GM12878 (cell line): ENCODE results near the gene CYB5RL. TPM values are rescaled to one million over a fixed set of nuclear protein-coding genes. Genes with fewer than 3 reads are reported as not detected.

Experiments
- ATAC-seq: fragments of 200-7000 bp; cut with Tn5 transposase; 3 replicates; pipeline ENCODE4 v1.9.1; 2020; ENCODE audit warnings: mild to moderate bottlenecking, moderate library complexity
- BruUV-seq: library from RNA; stranded (reverse); fragments of 400-500 nt; replicated peaks from 2 replicates; lab custom pipeline; 2021; lab: Mats Ljungman, UMichigan
- CTCF ChIA-PET: fragments of 300-600 bp; sonication (Branson Sonifier 250); formaldehyde crosslinking; extraction: SDS; loops from one replicate; lab custom pipeline; 2021; ENCODE audit warnings: inconsistent platforms; lab: Yijun Ruan, JAX
- POLR2A ChIA-PET: fragments of 350-600 bp; formaldehyde crosslinking; extraction: SDS; loops from one replicate; lab custom pipeline; 2021; ENCODE audit warnings: inconsistent platforms; lab: Charles Lee
- RAD21 ChIA-PET: fragments of 300-600 bp; sonication (Branson Sonifier 250); formaldehyde crosslinking; loops from one replicate; lab custom pipeline; 2023; ENCODE audit warnings: antibody characterized with exemption; ENCODE audit not compliant: unreplicated experiment; lab: Charles Lee
- SMC1A ChIA-PET: fragments of 300-600 bp; sonication (Branson Sonifier 250); formaldehyde crosslinking; loops from one replicate; lab custom pipeline; 2023; ENCODE audit not compliant: unreplicated experiment, uncharacterized antibody; lab: Charles Lee
- DNase-seq: peaks from one replicate; pipeline ENCODE4 v3.0.0-alpha.2; 2011; ENCODE audit warnings: low read depth, low spot score
- FAIRE-seq: peaks from 3 replicates; lab custom pipeline; 2011; peaks lifted over from hg19 to GRCh38; lab: Jason Lieb, UNC
- H2AFZ ChIP-seq: 2 replicates; pipeline ENCODE4 v1.6.0; 2011; ENCODE audit warnings: low read depth, low read length, control low read depth; ENCODE audit not compliant: control insufficient read depth
- H3K27ac ChIP-seq: 2 replicates; pipeline ENCODE4 v1.5.1; 2011; ENCODE audit warnings: control low read depth; ENCODE audit not compliant: control insufficient read depth, insufficient read depth
- H3K27me3 ChIP-seq, 2 experiments: replicated peaks in 1 of 2; 2 replicates each; pipeline versions ENCODE4 v1.6.0 to v1.6.1; 2011; ENCODE audit warnings: low read length in 1 of 2; ENCODE audit not compliant: control insufficient read depth in 2 of 2, insufficient read depth in 2 of 2
- H3K36me3 ChIP-seq, 2 experiments: 2 replicates each; pipeline ENCODE4 v1.5.1; 2011; ENCODE audit warnings: low read length in 1 of 2; ENCODE audit not compliant: control insufficient read depth in 2 of 2, insufficient read depth in 2 of 2
- H3K4me1 ChIP-seq: 2 replicates; pipeline ENCODE4 v1.6.1; 2011; ENCODE audit warnings: mild to moderate bottlenecking, low read length, moderate library complexity, mixed read lengths; ENCODE audit not compliant: control insufficient read depth, insufficient read depth
- H3K4me2 ChIP-seq: 2 replicates; pipeline ENCODE4 v1.6.0; 2011; ENCODE audit warnings: control low read depth; ENCODE audit not compliant: control insufficient read depth, insufficient read depth
- H3K4me3 ChIP-seq: fragments of 200-600 bp; sonication (generic); 2 replicates; pipeline ENCODE4 v1.5.1; 2016
- H3K79me2 ChIP-seq: 2 replicates; pipeline ENCODE4 v1.6.0; 2011; ENCODE audit warnings: low read length; ENCODE audit not compliant: control insufficient read depth, insufficient read depth
- H3K9ac ChIP-seq: 2 replicates; pipeline ENCODE4 v1.8.0; 2011; ENCODE audit warnings: low read length, control low read depth, mixed read lengths; ENCODE audit not compliant: control insufficient read depth, insufficient read depth
- H3K9me3 ChIP-seq: replicated peaks from 3 replicates; pipeline ENCODE4 v1.5.1; 2011; ENCODE audit warnings: mild to moderate bottlenecking, low read length; ENCODE audit not compliant: control insufficient read depth, insufficient read depth
- H4K20me1 ChIP-seq: 2 replicates; pipeline ENCODE4 v1.6.0; 2011; ENCODE audit not compliant: control insufficient read depth, insufficient read depth
- CBX5 ChIP-seq: sonication (generic); IDR thresholded peaks from 2 replicates; pipeline ENCODE4 v1.6.1; 2016; ENCODE audit warnings: low read depth, moderate library complexity, mild to moderate bottlenecking, inconsistent platforms
- DPF2 ChIP-seq: fragments of 450-650 bp; IDR thresholded peaks from 2 replicates; pipeline ENCODE4 v1.6.1; 2017; ENCODE audit warnings: mild to moderate bottlenecking
- ELK1 ChIP-seq: IDR thresholded peaks from 2 replicates; pipeline ENCODE4 v1.6.1; 2012; ENCODE audit warnings: low read depth, low read length, improper control_type of control experiment
- EZH2 ChIP-seq: IDR thresholded peaks from 2 replicates; pipeline ENCODE4 v1.6.1; 2012; ENCODE audit warnings: low read depth, mild to moderate bottlenecking, control low read depth, inconsistent platforms, low read length, borderline replicate concordance; ENCODE audit not compliant: control insufficient read depth
- IRF3 ChIP-seq: fragments of 450-650 bp; IDR thresholded peaks from 2 replicates; pipeline ENCODE4 v1.6.1; 2014; ENCODE audit warnings: mild to moderate bottlenecking
- SUPT20H ChIP-seq: IDR thresholded peaks from 2 replicates; pipeline ENCODE4 v1.6.1; 2011; ENCODE audit warnings: low read depth, mild to moderate bottlenecking, low read length, moderate library complexity, borderline replicate concordance; ENCODE audit not compliant: control insufficient read depth
- ZZZ3 ChIP-seq: IDR thresholded peaks from 2 replicates; pipeline ENCODE4 v1.6.1; 2011; ENCODE audit warnings: low read depth; ENCODE audit not compliant: control insufficient read depth, insufficient read length
- WGBS: methylation state at CpG from one replicate; pipeline ENCODE4 v1.1.6; 2016; ENCODE audit warnings: low lambda C conversion rate; ENCODE audit not compliant: insufficient replicate concordance, insufficient coverage; ENCODE audit errors: missing lambda C conversion rate; 5-methylcytosine and 5-hydroxymethylcytosine counted together
- in situ Hi-C: fragments of 300-500 bp; cut with MboI; formaldehyde crosslinking; loops from 9 replicates; pipeline ENCODE4 v1.14.3; 2018; ENCODE audit warnings: mixed read lengths
- intact Hi-C: fragments of 100-400 bp; cut with micrococcal nuclease; formaldehyde crosslinking; loops from one replicate; pipeline ENCODE4 v1.14.2; 2022; ENCODE audit not compliant: unreplicated experiment
- polyA plus RNA-seq, 11 experiments: library from polyadenylated mRNA; depleted of rRNA in 4 of 11; unstranded in 6 of 11; stranded (reverse) in 5 of 11; fragments of >200 nt; fragmentation: Nextera tagmentation in 4 of 11; fragmentation: Illumina TruSeq in 1 of 11; extraction: Ambion mirVana in 4 of 11; extraction: Trizol in 1 of 11; gene quantifications; 1 replicate in 1 of 11; 2 replicates in 10 of 11; pipeline versions ENCODE4 v1.2.1 to v1.2.3, GENCODE V29; 2011 to 2016; ENCODE audit warnings: inconsistent platforms in 2 of 11, missing spikeins in 2 of 11, low read depth in 1 of 11
- total RNA-seq, 4 experiments: library from RNA; depleted of rRNA in 3 of 4; stranded (reverse); fragments of >200 nt in 3 of 4; fragmentation: Illumina TruSeq in 1 of 4; extraction: Trizol in 1 of 4; gene quantifications; 2 replicates each; pipeline versions ENCODE4 v1.2.1 to v1.2.3, GENCODE V29; 2013 to 2021
- TF ChIP-seq, protein P1 (sequence below): fragments of 450-650 bp; IDR thresholded peaks from 2 replicates; pipeline ENCODE4 v1.6.1; 2017; ENCODE audit warnings: mild to moderate bottlenecking, moderate library complexity
- TF ChIP-seq, protein P2 (sequence below): fragments of 450-650 bp; IDR thresholded peaks from 2 replicates; pipeline ENCODE4 v1.6.1; 2017; ENCODE audit warnings: mild to moderate bottlenecking, moderate library complexity
- TF ChIP-seq, protein P3 (sequence below): IDR thresholded peaks from 2 replicates; pipeline ENCODE4 v1.6.1; 2011; ENCODE audit warnings: borderline replicate concordance, low read depth, mild to moderate bottlenecking, moderate library complexity, mixed read lengths, low read length; ENCODE audit not compliant: insufficient read depth; ENCODE audit errors: extremely low read length

Gene CYB5RL
- total and polyA plus RNA-seq, 10 of the 15 experiments (the other 5 are each of a cell fraction or from before 2014, with no cell fraction given): 3.1 to 8.7 (median 7.2) TPM

- no peak for ATAC-seq
- TF ChIP-seq ZZZ3: no peak
- TF ChIP-seq SUPT20H: no peak
- TF ChIP-seq ELK1: no peak
- no peak for TF ChIP-seq EZH2
- TF ChIP-seq, protein P1, sequence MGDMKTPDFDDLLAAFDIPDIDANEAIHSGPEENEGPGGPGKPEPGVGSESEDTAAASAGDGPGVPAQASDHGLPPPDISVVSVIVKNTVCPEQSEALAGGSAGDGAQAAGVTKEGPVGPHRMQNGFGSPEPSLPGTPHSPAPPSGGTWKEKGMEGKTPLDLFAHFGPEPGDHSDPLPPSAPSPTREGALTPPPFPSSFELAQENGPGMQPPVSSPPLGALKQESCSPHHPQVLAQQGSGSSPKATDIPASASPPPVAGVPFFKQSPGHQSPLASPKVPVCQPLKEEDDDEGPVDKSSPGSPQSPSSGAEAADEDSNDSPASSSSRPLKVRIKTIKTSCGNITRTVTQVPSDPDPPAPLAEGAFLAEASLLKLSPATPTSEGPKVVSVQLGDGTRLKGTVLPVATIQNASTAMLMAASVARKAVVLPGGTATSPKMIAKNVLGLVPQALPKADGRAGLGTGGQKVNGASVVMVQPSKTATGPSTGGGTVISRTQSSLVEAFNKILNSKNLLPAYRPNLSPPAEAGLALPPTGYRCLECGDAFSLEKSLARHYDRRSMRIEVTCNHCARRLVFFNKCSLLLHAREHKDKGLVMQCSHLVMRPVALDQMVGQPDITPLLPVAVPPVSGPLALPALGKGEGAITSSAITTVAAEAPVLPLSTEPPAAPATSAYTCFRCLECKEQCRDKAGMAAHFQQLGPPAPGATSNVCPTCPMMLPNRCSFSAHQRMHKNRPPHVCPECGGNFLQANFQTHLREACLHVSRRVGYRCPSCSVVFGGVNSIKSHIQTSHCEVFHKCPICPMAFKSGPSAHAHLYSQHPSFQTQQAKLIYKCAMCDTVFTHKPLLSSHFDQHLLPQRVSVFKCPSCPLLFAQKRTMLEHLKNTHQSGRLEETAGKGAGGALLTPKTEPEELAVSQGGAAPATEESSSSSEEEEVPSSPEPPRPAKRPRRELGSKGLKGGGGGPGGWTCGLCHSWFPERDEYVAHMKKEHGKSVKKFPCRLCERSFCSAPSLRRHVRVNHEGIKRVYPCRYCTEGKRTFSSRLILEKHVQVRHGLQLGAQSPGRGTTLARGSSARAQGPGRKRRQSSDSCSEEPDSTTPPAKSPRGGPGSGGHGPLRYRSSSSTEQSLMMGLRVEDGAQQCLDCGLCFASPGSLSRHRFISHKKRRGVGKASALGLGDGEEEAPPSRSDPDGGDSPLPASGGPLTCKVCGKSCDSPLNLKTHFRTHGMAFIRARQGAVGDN: no peak
- TF ChIP-seq, protein P2, sequence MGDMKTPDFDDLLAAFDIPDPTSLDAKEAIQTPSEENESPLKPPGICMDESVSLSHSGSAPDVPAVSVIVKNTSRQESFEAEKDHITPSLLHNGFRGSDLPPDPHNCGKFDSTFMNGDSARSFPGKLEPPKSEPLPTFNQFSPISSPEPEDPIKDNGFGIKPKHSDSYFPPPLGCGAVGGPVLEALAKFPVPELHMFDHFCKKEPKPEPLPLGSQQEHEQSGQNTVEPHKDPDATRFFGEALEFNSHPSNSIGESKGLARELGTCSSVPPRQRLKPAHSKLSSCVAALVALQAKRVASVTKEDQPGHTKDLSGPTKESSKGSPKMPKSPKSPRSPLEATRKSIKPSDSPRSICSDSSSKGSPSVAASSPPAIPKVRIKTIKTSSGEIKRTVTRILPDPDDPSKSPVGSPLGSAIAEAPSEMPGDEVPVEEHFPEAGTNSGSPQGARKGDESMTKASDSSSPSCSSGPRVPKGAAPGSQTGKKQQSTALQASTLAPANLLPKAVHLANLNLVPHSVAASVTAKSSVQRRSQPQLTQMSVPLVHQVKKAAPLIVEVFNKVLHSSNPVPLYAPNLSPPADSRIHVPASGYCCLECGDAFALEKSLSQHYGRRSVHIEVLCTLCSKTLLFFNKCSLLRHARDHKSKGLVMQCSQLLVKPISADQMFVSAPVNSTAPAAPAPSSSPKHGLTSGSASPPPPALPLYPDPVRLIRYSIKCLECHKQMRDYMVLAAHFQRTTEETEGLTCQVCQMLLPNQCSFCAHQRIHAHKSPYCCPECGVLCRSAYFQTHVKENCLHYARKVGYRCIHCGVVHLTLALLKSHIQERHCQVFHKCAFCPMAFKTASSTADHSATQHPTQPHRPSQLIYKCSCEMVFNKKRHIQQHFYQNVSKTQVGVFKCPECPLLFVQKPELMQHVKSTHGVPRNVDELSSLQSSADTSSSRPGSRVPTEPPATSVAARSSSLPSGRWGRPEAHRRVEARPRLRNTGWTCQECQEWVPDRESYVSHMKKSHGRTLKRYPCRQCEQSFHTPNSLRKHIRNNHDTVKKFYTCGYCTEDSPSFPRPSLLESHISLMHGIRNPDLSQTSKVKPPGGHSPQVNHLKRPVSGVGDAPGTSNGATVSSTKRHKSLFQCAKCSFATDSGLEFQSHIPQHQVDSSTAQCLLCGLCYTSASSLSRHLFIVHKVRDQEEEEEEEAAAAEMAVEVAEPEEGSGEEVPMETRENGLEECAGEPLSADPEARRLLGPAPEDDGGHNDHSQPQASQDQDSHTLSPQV: no peak
- TF ChIP-seq IRF3: no peak
- no peak for TF ChIP-seq DPF2
- TF ChIP-seq, protein P3, sequence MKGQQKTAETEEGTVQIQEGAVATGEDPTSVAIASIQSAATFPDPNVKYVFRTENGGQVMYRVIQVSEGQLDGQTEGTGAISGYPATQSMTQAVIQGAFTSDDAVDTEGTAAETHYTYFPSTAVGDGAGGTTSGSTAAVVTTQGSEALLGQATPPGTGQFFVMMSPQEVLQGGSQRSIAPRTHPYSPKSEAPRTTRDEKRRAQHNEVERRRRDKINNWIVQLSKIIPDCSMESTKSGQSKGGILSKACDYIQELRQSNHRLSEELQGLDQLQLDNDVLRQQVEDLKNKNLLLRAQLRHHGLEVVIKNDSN: no peak
- no peak for TF ChIP-seq CBX5
Measured at GRCh38 chr1:54178296-54179070, 21.3 kb downstream of the CYB5RL start.

More at GRCh38 chr1:54178296-54179070, 21.3 kb downstream of the CYB5RL start:
- WGBS: 61% methylated on average over 9 of the region's 9 CpGs
- no peak overlapping the region for H2AFZ ChIP-seq
- H3K4me2 ChIP-seq: no peak overlapping the region
- intact Hi-C loops: no loop called here
- no peaks in the 10 kb centered on the region for H3K36me3 ChIP-seq
- ChIA-PET CTCF (no interaction called here), RAD21 (interaction anchor here (0.6 kb wide), 1 partner anchor 123 kb away, joined by 3 read pairs; no protein-coding TSS in a partner anchor), POLR2A (no interaction called here), SMC1A (no interaction called here)
- no peak overlapping the region for H3K27ac ChIP-seq
- FAIRE-seq: no peak
- DNase-seq: no peak
- H3K4me1 ChIP-seq: no peaks in the 10 kb centered on the region
- H3K9ac ChIP-seq: no peak overlapping the region
- no peaks in the 10 kb centered on the region for H4K20me1 ChIP-seq
- no TSS peak for BruUV-seq
- H3K27me3 ChIP-seq: no peaks in the 10 kb centered on the region
- H3K4me3 ChIP-seq: no peak overlapping the region
- in situ Hi-C loops: no loop called here
- H3K79me2 ChIP-seq: no peaks in the 10 kb centered on the region
- no peaks in the 10 kb centered on the region for H3K9me3 ChIP-seq
